HG02938 (cell line): Measurements from ENCODE around the gene CA10.

ENCODE experiments used
- ATAC-seq: cut with Tn5 transposase; IDR thresholded peaks from one replicate; pipeline ENCODE4 v1.9.1; 2021; ENCODE audit warnings: mild to moderate bottlenecking, moderate library complexity; ENCODE audit not compliant: unreplicated experiment

CA10 gene

DNA sequence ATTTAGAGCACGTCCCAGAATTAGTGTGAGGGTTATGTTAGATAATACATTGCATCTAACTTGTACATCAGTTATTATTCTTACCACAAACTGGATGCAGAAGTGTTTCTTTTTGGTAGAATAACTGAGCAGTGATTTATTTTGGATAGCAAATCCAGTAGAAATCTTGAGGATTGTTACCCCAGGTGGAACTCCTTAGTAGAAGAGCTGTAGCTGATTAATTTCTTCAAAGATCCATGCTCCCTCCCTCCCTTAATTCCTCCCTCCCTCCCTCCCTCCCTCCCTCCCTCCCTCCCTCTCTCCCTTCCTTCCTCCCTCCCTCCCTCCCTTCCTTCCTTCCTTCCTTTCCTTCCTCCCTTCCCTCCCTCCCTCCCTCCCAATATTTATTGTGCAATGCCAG is 337.7 kb downstream of the CA10 start:
- ATAC-seq = no peak

DNA sequence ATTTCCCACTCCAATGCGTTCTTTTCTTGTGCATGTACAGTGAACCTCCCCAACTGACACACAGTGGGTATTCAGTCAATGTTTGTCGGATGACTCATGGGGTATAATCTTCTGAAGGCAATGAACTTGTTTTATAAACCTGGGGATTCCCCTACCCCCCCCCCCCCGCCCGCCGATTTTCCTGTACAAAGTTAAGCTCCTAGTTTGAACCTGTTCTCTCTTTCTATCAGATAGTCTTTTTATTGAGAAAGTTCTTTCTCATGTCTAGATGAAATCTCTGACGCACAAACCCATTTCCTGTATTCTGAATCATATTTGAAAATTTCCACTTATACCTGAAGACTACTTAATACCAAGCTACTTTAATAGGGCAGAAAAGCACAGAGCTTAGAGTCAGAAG is 338.3 kb downstream of the CA10 start:
- no peak for ATAC-seq

DNA sequence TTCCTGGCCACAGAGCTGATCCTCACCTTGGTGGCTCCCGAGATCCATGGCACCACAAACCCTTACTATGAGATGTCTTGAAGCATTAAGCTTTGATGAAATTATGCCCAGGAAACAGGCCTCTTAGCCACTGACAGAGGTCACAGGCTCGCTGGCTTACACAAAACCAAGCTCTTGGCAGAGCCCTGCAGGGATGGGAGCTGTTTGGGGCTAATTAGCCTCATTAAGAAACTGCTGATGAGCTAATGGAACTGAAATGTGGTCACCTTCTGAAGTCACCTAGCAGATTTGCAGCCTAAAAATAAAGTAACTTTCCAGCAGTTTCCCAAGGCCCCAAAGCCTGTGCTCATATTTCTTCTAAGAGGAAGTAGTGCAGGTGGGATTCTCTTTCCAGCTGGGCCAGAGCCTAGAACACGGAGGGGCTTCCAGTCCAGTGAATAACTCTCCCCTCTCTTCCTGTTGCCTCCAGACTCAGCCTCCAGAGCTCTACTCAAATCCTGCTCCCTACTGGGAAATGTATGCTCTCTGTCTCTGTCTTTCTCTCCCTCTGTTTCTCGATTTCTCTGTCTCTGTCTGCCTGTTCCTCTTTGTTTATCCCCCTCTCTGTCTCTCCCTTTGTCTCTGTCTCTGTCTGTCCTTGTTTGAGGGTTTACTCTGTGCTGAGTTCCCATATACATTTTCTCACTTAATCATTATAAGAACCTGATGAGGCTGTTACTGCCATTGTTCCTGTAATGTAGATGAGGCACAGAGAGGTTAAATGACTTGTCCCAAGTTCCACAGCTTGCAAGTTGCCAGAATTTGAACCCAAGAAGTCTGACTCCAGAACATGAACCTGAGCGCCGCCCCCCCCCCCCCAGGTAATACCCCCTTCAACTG is 338.9 kb downstream of the CA10 start:
- no peak for ATAC-seq

DNA sequence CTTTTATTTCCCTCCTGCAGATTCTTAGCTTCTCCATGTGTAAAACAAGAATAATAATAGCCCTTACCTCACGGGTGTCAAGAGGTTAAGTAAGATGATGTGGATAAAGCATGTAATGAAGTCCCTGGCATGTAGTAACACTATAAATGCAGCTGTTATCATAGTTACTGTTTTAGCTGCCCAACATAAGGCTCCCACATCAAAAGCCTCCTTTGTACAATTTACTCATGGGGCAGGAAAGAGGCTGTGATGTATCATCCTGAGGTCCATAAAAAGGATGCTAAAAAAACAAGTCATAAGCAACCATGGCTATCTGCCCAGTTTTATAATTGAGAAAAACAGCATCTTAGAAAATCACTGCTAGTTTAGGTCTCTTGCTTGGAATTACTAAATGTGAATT is 339.7 kb downstream of the CA10 start:
- no peak for ATAC-seq

DNA sequence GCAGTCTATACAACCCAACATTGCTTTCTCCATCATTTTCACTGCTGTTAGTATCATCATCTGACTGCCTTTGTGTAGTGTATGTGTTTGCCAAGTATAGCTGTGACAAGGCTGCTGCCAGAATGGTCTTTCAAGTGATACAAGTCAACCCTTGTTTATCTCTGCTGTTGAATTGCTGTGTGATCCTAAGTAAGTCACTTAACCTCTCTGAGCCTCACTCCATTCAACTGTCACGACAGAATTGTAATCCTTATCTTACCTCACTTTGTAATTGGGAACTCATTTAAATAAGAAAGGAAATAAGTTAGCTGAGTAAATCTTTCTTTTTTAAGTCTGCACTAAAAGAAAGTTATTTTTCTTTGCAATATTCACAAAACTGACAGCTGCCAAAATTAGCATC is 340.6 kb downstream of the CA10 start:
- ATAC-seq = no peak

DNA sequence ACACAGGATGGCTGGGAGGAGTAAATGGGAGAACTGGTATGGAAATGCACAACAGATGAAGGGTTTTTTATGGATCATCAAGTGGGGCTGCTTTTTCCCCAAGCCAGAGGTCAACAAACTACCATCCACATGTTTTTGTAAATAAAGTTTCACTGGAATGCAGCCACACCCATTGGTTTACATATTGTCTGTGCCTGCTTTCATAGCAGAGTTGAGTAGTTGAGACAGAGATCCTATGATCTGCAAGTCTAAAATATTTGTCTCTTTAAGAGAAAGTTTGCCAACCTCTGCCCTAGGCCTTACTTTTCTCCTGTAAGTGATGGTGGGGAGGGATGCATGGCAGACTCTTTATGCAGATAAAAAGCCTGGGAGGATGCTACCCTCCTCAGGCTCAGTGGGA is 341.4 kb downstream of the CA10 start:
- no peak for ATAC-seq

DNA sequence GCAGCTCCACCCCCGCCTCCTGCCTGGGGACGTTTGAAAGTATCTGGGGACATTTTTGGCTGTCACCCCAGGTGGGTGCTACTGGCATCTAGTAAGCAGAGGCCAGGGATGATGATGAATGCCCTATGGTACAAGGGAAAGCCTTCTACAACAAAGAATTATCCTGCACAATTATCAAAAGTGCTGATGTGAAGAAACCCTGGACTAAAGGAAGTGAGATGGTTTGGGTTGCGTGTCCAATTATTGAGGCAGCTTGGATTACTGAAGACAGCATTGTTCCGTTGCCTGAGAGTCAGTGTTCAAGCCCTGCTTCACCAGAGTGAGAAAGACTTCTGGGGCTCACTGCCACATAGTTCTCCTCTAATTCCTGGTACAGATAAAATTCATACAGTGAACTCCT is 343.4 kb downstream of the CA10 start:
- ATAC-seq = no peak

DNA sequence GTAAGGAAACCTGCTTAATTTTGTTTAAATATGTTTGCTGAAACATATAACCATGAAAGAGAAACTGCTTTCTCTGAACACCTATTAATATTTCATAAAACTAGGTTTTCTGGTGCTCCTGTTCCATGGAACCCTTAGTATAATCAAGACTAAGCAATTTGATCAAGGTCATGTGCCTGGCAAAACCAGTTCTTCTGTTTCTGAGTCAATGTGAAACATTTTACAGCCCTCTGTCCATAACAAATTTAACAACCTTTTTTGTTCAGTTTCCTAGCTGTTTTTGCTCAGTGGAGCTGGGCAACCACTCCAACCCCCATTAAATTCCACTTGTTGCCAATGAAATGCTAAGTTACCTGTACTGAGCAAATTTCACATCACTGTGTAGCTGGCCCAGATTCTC is 344.0 kb downstream of the CA10 start:
- ATAC-seq = no peak

DNA sequence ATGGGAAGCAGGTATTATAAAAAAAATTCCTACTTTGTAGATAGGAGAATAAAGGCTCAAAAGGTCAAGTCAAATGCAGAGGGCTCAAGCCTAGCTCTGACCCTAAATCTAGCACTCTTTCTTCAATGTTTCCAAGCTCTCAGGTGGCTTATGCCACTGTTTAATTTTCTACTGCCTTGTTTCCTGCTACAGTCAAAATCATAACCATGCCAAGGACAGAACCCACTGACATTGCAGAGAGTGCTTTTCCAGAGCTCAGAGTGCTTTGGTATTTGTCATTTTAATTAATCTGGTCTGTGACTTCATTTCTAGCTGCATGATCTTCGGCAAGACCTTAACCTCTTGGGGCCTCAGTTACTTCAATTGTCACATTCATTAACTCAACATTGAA is 344.7 kb downstream of the CA10 start:
- ATAC-seq = no peak

DNA sequence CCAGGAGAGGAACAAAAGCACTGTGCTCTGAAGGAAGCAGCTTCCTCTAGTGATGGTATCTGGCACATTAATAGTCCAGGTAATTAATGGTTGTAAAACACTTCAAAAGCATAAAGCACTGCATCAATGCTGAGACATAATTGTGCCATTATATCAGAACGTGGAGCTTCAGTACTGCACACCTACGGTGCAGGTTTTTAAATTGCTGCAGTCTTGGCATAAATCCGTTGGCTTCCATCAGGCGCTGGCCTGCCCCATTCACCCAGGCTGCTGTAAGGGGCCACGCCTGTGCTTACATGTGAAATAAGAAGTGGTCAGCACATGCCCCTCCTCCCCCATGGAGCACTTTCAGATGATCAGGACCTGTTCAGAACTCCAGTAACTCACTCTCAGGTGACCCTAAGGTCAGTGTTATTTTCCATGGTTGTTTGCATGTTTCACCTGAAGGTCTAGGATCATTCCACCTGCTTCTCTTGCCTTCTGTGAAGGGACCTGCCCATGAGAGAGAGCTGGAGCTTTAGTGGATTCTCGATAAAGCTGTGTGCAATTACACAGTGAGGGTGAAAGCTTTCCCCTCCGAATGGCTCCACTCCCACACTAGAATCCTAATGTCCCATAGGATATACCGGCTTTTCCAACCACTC is 345.3 kb downstream of the CA10 start:
- no peak for ATAC-seq

DNA sequence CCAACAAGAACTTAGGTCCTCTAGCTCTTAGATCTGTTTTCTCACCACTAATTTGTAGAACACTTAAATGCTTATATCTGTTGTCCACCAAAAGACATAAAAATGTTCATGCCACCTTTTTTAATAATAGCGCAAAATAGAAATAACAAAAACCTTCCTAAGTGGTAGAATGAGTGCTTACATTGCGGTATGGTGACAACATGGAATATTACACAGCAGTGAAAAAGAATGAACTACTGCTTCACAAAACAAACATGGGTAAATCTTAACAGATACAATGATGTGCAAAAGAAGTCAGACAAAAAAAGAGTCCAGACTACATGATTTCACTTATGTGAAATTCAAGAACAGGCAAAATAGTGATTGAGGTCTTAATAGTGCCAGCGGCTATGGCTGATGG is 351.1 kb downstream of the CA10 start:
- ATAC-seq = no peak

DNA sequence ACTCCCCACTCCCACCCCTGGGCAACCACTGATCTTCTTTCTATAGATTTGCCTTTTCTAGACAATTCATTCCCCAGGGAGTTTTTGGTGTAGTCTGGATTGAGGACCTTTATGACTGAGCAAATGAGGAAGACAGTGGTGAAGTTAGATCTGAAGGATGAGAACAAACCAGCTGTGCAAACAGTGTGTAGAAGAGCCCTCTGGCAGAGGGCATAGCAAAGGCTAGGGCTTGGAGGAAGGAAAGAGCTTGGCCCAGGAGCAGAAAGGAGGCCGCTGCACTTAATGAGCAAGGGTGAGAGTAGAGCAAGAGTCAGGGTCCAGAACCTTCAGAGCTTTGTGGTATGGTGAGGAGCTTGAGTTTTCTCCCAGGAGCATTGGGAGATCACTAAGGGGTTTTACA is 352.7 kb downstream of the CA10 start:
- ATAC-seq = no peak

DNA sequence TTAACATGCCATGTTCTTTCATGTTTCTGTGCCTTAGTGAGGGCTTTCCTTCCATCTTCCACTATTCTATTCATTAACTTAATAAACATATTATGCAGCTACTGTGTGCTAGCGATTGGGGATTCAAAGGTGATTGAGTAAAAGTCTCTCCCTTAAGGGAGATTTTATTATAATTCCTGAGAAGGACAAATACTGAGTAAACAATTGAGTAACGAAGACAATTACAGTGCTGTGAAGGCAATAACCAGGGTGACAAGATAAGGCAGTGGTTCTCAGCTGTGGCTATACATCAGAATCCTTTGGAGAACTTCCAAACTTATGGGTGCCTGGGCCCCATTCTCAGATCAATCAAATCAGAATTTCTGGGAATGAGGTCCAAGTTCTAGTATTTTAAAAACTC is 353.3 kb downstream of the CA10 start:
- no peak for ATAC-seq

DNA sequence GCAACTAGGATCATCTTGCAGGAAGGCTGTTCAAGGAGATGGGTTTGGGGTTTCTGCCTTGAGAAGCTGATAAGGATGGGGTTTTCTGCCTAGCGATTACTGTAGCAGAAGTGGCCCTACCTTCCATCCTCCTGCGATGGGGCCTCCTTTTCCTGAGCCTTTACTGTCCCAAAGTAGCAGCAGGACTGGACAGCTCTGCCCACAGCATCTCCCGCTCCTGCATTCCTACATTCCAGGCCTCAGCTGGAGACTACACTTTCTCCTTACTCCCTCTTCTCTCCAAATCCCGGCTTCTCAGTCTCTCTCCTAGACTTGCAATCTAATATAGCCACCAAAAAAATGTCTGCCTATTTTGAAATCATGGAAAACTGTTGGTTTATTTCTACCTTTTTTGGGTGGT is 355.4 kb downstream of the CA10 start:
- ATAC-seq = no peak

DNA sequence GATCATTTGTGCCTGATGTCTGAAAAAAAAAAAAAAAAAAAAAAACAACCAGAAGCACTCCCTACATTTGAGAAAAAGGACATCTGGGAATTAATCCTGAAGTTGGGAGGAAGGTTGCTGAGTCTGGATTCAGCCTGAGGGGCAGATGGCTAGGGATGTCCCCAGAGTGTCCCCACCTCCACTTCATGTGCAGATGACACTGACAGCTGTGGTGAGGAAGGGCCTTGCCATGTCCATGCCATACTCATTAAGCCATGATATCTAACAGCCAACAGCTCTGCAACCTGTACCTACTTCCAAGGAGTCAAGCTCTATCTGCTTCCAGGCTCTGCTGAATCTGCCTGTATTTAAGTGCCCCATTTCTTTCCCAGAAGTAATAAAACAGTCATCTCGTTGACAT is 356.0 kb downstream of the CA10 start:
- no peak for ATAC-seq

DNA sequence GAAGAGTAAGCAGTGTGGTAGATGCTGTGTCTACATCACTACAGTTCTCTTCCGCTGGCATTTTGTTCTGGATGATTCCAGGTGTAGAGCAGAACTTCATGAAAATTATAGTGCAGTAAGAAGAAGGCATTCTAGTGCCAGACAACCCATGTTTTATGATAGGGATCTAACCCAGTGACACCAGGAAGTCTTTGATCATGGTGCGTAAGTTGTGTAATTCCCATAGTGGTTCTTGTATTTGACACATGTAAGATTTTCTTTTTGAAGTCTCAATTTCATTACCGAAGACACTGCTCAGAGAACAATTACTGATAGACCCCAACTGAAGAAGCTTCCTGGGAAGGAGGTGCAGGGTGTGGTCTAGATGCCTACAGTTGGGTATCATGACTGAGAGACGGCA is 356.9 kb downstream of the CA10 start:
- no peak for ATAC-seq

DNA sequence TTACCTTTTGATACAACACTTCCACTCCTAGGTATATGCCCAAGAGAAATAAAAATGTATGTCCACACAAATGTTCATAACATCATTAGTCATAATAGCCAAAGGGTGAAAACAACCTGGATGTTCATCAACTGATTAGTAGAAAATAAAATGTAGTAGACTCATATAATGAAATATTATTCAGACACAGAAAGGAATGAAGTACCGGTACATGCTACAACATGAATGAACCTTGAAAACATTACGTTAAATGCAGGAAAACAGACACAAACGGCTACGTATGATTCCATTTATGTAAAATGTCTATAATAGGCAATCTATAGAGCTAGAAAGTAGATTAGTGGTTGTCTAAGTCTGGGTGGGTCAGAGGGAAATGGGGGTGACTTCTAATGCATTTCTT is 358.5 kb downstream of the CA10 start:
- ATAC-seq = no peak

DNA sequence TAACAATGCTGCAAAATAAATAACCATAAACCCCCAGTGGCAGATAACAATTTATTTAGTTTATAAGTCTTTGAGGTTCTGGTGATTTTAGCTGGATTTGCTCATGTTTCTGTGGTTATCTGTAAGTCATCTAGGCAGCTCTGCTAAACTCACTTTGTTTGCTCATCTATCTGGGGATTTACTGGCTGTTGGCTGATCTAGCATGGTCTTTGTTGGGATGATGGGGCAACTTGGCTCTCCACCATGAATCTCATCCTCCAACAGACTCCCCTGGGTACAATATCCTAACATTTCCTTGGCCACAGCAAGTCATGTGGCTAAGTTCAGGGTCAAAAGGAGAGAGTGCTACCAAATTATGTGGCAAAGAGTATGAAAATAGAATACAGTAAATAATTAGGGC is 359.3 kb downstream of the CA10 start:
- ATAC-seq = no peak

DNA sequence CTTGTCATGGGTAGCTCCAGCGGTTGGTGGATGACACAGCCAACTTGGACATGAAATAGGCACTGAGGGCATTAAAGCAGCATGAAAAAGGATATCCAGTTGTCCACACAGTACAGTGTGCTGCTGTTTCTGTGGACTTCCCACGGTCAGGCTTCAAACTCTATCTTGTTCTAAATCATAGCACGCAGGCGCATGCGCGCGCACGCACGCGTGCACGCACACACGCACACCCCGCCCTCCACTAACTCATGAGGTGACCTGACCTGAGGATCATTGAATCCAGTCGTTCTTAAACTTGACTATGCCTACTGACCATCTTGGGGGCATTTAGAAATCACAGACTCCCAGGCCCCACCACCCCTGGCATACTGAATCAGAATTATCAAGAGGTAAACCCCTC is 361.4 kb downstream of the CA10 start:
- no peak for ATAC-seq

DNA sequence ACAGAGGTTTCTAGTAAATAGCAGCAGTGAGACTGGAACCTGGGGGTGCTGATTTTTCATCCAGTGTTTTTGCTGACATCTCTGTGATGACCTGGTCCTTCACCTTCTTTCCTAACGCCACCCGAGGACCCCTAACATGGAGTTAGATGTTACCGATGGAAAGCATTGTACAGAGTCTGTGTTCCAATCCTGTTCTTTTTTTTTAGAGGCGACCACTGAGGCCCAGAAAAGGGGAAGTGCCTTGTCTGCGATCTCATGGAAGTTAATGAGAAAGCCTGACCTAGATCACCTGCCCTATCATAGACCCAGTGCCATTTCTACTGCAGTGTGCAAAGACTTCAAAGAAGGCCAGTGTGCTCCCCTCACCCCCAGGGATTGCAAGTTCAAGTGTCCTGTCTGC is 362.5 kb downstream of the CA10 start:
- no peak for ATAC-seq

DNA sequence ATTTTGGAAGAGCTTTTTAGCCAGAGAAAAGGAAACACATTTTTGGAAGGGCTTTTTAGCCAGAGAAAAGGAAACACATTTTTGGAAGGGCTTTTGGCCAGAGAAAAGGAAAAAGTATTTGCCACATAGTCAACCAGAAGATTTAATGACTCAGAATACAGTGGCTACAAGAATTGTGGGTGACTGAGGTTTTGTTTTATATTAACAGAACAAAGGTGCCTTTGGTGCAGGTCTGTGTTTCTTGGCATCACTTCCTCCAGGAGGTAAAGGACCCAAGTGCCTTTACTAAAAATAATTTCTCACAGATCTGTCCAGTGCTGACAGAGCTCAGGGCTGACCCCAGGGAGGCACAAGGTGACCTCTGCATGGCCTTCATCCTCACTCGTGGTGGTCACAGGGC is 363.1 kb downstream of the CA10 start:
- ATAC-seq = no peak

DNA sequence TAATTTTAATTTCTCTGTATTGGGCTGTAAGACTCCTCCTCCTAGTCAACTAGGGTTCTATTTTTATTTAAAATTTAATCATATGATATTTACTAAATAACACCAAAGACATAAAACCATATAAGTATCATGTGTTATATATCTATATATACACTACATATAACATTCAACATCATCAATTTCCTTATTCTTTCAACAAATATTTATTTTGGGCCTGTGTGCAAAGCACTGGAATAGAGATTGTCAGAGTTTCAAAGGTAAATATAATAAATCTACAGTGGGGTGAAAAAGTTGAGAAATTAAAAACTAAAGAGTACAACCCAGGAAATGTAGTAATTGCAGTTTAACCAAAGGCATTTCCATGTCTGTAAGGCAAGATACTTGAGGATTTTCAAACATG is 364.0 kb downstream of the CA10 start:
- ATAC-seq = no peak

DNA sequence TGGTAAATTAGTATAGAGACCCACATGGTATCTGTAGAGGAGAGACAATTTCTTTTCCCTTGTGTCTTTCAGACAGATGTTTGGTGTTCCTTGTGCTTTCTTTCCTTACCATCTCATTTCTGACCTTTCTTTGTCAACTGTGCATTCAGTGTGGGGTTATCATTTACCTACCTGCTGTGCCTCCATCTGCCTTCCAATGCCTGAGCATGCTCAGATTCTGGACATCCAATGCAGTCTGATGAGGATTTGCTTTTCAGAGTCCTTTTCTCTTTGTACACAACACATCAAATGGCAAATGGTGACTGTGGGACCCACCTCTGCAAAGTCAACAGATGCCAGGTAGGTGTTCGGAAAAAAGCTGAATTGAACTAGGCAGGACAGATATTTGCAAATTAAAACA is 364.8 kb downstream of the CA10 start:
- ATAC-seq = no peak
